WERI-Rb-1 (cell line): ENCODE measurements around the gene RPTOR.

Source experiments
- DNase-seq: peaks from one replicate; pipeline ENCODE4 v3.0.0-alpha.2; 2020
- H3K27ac ChIP-seq: fragments of 250-450 bp; sonication (Bioruptor Pico); 2 replicates; pipeline ENCODE4 v1.5.1; 2020; ENCODE audit warnings: mild to moderate bottlenecking, moderate library complexity
- H3K27me3 ChIP-seq: fragments of 250-450 bp; sonication (Bioruptor Pico); 2 replicates; pipeline ENCODE4 v1.5.1; 2021; ENCODE audit warnings: mild to moderate bottlenecking, low read depth, moderate library complexity; ENCODE audit not compliant: insufficient read depth, severe bottlenecking
- H3K36me3 ChIP-seq: fragments of 250-450 bp; sonication (Bioruptor Pico); 2 replicates; pipeline ENCODE4 v1.5.1; 2020; ENCODE audit warnings: mild to moderate bottlenecking, moderate library complexity
- H3K4me3 ChIP-seq: 2 replicates; pipeline ENCODE4 v1.5.1; 2011; ENCODE audit warnings: low read depth, mild to moderate bottlenecking, control low read depth, low read length
- H3K9me3 ChIP-seq: fragments of 250-450 bp; sonication (Bioruptor Pico); 2 replicates; pipeline ENCODE4 v1.5.1; 2021; ENCODE audit warnings: mild to moderate bottlenecking, moderate library complexity; ENCODE audit not compliant: severe bottlenecking
- CTCF ChIP-seq: IDR thresholded peaks from 2 replicates; pipeline ENCODE4 v1.5.1; 2011; ENCODE audit warnings: low read depth, mild to moderate bottlenecking, control low read depth, inconsistent platforms, low read length

The RPTOR gene

GRCh38 chr17:80754846-80755245 lies 210.2 kb downstream of the RPTOR start:
- DNase-seq: no peak
- Histone ChIP-seq H3K9me3 (no peaks in the 10 kb centered on the region), H3K36me3 (peaks cover 43% of the 10 kb centered on the region), H3K27me3 (no peaks in the 10 kb centered on the region), H3K27ac (no peak overlapping the region), H3K4me3 (no peak overlapping the region)
- no peak for TF ChIP-seq CTCF

- TF ChIP-seq CTCF: peak; percentile 66
- Histone ChIP-seq H3K36me3 (peaks cover 43% of the 10 kb centered on the region), H3K4me3 (no peak overlapping the region), H3K9me3 (no peaks in the 10 kb centered on the region), H3K27me3 (no peaks in the 10 kb centered on the region), H3K27ac (no peak overlapping the region)
- peak; percentile 50 for DNase-seq
Observed at GRCh38 chr17:80755650-80756405, 211.2 kb downstream of the RPTOR start.

GRCh38 chr17:80758481-80759376 lies 214.1 kb downstream of the RPTOR start:
- H3K9me3 ChIP-seq: no peaks in the 10 kb centered on the region
- no peaks in the 10 kb centered on the region for H3K27me3 ChIP-seq
- TF ChIP-seq CTCF: no peak
- no peak overlapping the region for H3K27ac ChIP-seq
- H3K4me3 ChIP-seq: no peak overlapping the region
- no peak for DNase-seq
- peaks cover 37% of the 10 kb centered on the region for H3K36me3 ChIP-seq

GRCh38 chr17:80759377-80759673 lies 214.7 kb downstream of the RPTOR start:
- Histone ChIP-seq H3K27ac (no peak overlapping the region), H3K27me3 (no peaks in the 10 kb centered on the region), H3K36me3 (peaks cover 31% of the 10 kb centered on the region), H3K9me3 (no peaks in the 10 kb centered on the region), H3K4me3 (no peak overlapping the region)
- TF ChIP-seq CTCF: no peak
- DNase-seq: no peak

- no peak overlapping the region for H3K27ac ChIP-seq
- no peak for DNase-seq
- H3K4me3 ChIP-seq: no peak overlapping the region
- H3K9me3 ChIP-seq: no peaks in the 10 kb centered on the region
- peaks cover 21% of the 10 kb centered on the region for H3K36me3 ChIP-seq
- H3K27me3 ChIP-seq: no peaks in the 10 kb centered on the region
- no peak for TF ChIP-seq CTCF
Observed at GRCh38 chr17:80760511-80760911, 215.9 kb downstream of the RPTOR start.
